GM12878 (cell line): Measurements from ENCODE around the gene MACROD2. TPM values are rescaled to one million over a fixed set of nuclear protein-coding genes. Genes with fewer than 3 reads are reported as not detected.

Source experiments
- ATAC-seq: fragments of 200-7000 bp; cut with Tn5 transposase; 3 replicates; pipeline ENCODE4 v1.9.1; 2020; ENCODE audit warnings: mild to moderate bottlenecking, moderate library complexity
- BruUV-seq: library from RNA; stranded (reverse); fragments of 400-500 nt; replicated peaks from 2 replicates; lab custom pipeline; 2021; lab: Mats Ljungman, UMichigan
- CTCF ChIA-PET: fragments of 300-600 bp; sonication (Branson Sonifier 250); formaldehyde crosslinking; extraction: SDS; loops from one replicate; lab custom pipeline; 2021; ENCODE audit warnings: inconsistent platforms; lab: Yijun Ruan, JAX
- POLR2A ChIA-PET: fragments of 350-600 bp; formaldehyde crosslinking; extraction: SDS; loops from one replicate; lab custom pipeline; 2021; ENCODE audit warnings: inconsistent platforms; lab: Charles Lee
- RAD21 ChIA-PET: fragments of 300-600 bp; sonication (Branson Sonifier 250); formaldehyde crosslinking; loops from one replicate; lab custom pipeline; 2023; ENCODE audit warnings: antibody characterized with exemption; ENCODE audit not compliant: unreplicated experiment; lab: Charles Lee
- SMC1A ChIA-PET: fragments of 300-600 bp; sonication (Branson Sonifier 250); formaldehyde crosslinking; loops from one replicate; lab custom pipeline; 2023; ENCODE audit not compliant: unreplicated experiment, uncharacterized antibody; lab: Charles Lee
- DNase-seq: peaks from one replicate; pipeline ENCODE4 v3.0.0-alpha.2; 2011; ENCODE audit warnings: low read depth, low spot score
- FAIRE-seq: peaks from 3 replicates; lab custom pipeline; 2011; peaks lifted over from hg19 to GRCh38; lab: Jason Lieb, UNC
- H2AFZ ChIP-seq: 2 replicates; pipeline ENCODE4 v1.6.0; 2011; ENCODE audit warnings: low read depth, low read length, control low read depth; ENCODE audit not compliant: control insufficient read depth
- H3K27ac ChIP-seq: 2 replicates; pipeline ENCODE4 v1.5.1; 2011; ENCODE audit warnings: control low read depth; ENCODE audit not compliant: control insufficient read depth, insufficient read depth
- H3K27me3 ChIP-seq, 2 experiments: replicated peaks in 1 of 2; 2 replicates each; pipeline versions ENCODE4 v1.6.0 to v1.6.1; 2011; ENCODE audit warnings: low read length in 1 of 2; ENCODE audit not compliant: control insufficient read depth in 2 of 2, insufficient read depth in 2 of 2
- H3K36me3 ChIP-seq, 2 experiments: 2 replicates each; pipeline ENCODE4 v1.5.1; 2011; ENCODE audit warnings: low read length in 1 of 2; ENCODE audit not compliant: control insufficient read depth in 2 of 2, insufficient read depth in 2 of 2
- H3K4me1 ChIP-seq: 2 replicates; pipeline ENCODE4 v1.6.1; 2011; ENCODE audit warnings: mild to moderate bottlenecking, low read length, moderate library complexity, mixed read lengths; ENCODE audit not compliant: control insufficient read depth, insufficient read depth
- H3K4me2 ChIP-seq: 2 replicates; pipeline ENCODE4 v1.6.0; 2011; ENCODE audit warnings: control low read depth; ENCODE audit not compliant: control insufficient read depth, insufficient read depth
- H3K4me3 ChIP-seq: fragments of 200-600 bp; sonication (generic); 2 replicates; pipeline ENCODE4 v1.5.1; 2016
- H3K79me2 ChIP-seq: 2 replicates; pipeline ENCODE4 v1.6.0; 2011; ENCODE audit warnings: low read length; ENCODE audit not compliant: control insufficient read depth, insufficient read depth
- H3K9ac ChIP-seq: 2 replicates; pipeline ENCODE4 v1.8.0; 2011; ENCODE audit warnings: low read length, control low read depth, mixed read lengths; ENCODE audit not compliant: control insufficient read depth, insufficient read depth
- H3K9me3 ChIP-seq: replicated peaks from 3 replicates; pipeline ENCODE4 v1.5.1; 2011; ENCODE audit warnings: mild to moderate bottlenecking, low read length; ENCODE audit not compliant: control insufficient read depth, insufficient read depth
- H4K20me1 ChIP-seq: 2 replicates; pipeline ENCODE4 v1.6.0; 2011; ENCODE audit not compliant: control insufficient read depth, insufficient read depth
- ASH2L ChIP-seq: fragments of 300-600, 200-600 bp; sonication (generic); IDR thresholded peaks from 2 replicates; pipeline ENCODE4 v1.6.1; 2017; ENCODE audit warnings: low read depth, mild to moderate bottlenecking, borderline replicate concordance
- ATF3 ChIP-seq: IDR thresholded peaks from 2 replicates; pipeline ENCODE4 v1.6.1; 2011; ENCODE audit warnings: low read depth, mild to moderate bottlenecking, low read length, moderate library complexity, borderline replicate concordance; ENCODE audit errors: extremely low read depth
- BCL11A ChIP-seq: IDR thresholded peaks from 2 replicates; pipeline ENCODE4 v1.6.1; 2011; ENCODE audit warnings: low read depth, low read length
- BMI1 ChIP-seq: fragments of 450-650 bp; IDR thresholded peaks from 2 replicates; pipeline ENCODE4 v1.6.1; 2016; ENCODE audit warnings: mild to moderate bottlenecking, moderate library complexity, borderline replicate concordance
- CBX3 ChIP-seq: fragments of 200-600 bp; sonication (generic); IDR thresholded peaks from 2 replicates; pipeline ENCODE4 v1.6.1; 2016; ENCODE audit warnings: low read depth, borderline replicate concordance
- CEBPB ChIP-seq, 2 experiments: fragments of 150-350 bp in 1 of 2; IDR thresholded peaks; 2 replicates each; pipeline ENCODE4 v1.6.1; 2012 to 2014; ENCODE audit warnings: low read depth in 2 of 2, low read length in 2 of 2, borderline replicate concordance in 1 of 2, inconsistent platforms in 1 of 2
- CREM ChIP-seq: IDR thresholded peaks from 2 replicates; pipeline ENCODE4 v1.6.1; 2014; ENCODE audit warnings: antibody characterized with exemption, low read depth
- HSF1 ChIP-seq: fragments of 150-350 bp; IDR thresholded peaks from 2 replicates; pipeline ENCODE4 v1.6.1; 2014; ENCODE audit warnings: mild to moderate bottlenecking, low read depth, low read length
- JUNB ChIP-seq: IDR thresholded peaks from 2 replicates; pipeline ENCODE4 v1.6.1; 2016; ENCODE audit warnings: antibody characterized with exemption, mild to moderate bottlenecking
- MTA3 ChIP-seq: IDR thresholded peaks from 2 replicates; pipeline ENCODE4 v1.6.1; 2012; ENCODE audit warnings: low read length, inconsistent platforms, borderline replicate concordance
- PAX8 ChIP-seq: fragments of 450-650 bp; IDR thresholded peaks from 2 replicates; pipeline ENCODE4 v1.6.1; 2017; ENCODE audit warnings: mild to moderate bottlenecking, moderate library complexity
- RB1 ChIP-seq: fragments of 450-650 bp; formaldehyde crosslinking; IDR thresholded peaks from 2 replicates; pipeline ENCODE4 v1.6.1; 2017; ENCODE audit warnings: mild to moderate bottlenecking, borderline replicate concordance
- SKIL ChIP-seq: fragments of 450-650 bp; IDR thresholded peaks from 2 replicates; pipeline ENCODE4 v1.6.1; 2017; ENCODE audit warnings: mild to moderate bottlenecking, low read depth, inconsistent platforms; ENCODE audit not compliant: poor library complexity, severe bottlenecking
- SMARCA5 ChIP-seq: fragments of 450-650 bp; IDR thresholded peaks from 2 replicates; pipeline ENCODE4 v1.6.1; 2017; ENCODE audit warnings: mild to moderate bottlenecking
- TCF12 ChIP-seq: IDR thresholded peaks from 2 replicates; pipeline ENCODE4 v1.6.1; 2011; ENCODE audit warnings: low read depth, mild to moderate bottlenecking, low read length
- TCF3 ChIP-seq: IDR thresholded peaks from 2 replicates; pipeline ENCODE4 v1.6.1; 2012; ENCODE audit warnings: low read depth, mild to moderate bottlenecking, low read length, borderline replicate concordance; ENCODE audit not compliant: insufficient read depth
- ZZZ3 ChIP-seq: IDR thresholded peaks from 2 replicates; pipeline ENCODE4 v1.6.1; 2011; ENCODE audit warnings: low read depth; ENCODE audit not compliant: control insufficient read depth, insufficient read length
- WGBS: methylation state at CpG from one replicate; pipeline ENCODE4 v1.1.6; 2016; ENCODE audit warnings: low lambda C conversion rate; ENCODE audit not compliant: insufficient replicate concordance, insufficient coverage; ENCODE audit errors: missing lambda C conversion rate; 5-methylcytosine and 5-hydroxymethylcytosine counted together
- in situ Hi-C: fragments of 300-500 bp; cut with MboI; formaldehyde crosslinking; loops from 9 replicates; pipeline ENCODE4 v1.14.3; 2018; ENCODE audit warnings: mixed read lengths
- intact Hi-C: fragments of 100-400 bp; cut with micrococcal nuclease; formaldehyde crosslinking; loops from one replicate; pipeline ENCODE4 v1.14.2; 2022; ENCODE audit not compliant: unreplicated experiment
- polyA plus RNA-seq, 11 experiments: library from polyadenylated mRNA; depleted of rRNA in 4 of 11; unstranded in 6 of 11; stranded (reverse) in 5 of 11; fragments of >200 nt; fragmentation: Nextera tagmentation in 4 of 11; fragmentation: Illumina TruSeq in 1 of 11; extraction: Ambion mirVana in 4 of 11; extraction: Trizol in 1 of 11; gene quantifications; 1 replicate in 1 of 11; 2 replicates in 10 of 11; pipeline versions ENCODE4 v1.2.1 to v1.2.3, GENCODE V29; 2011 to 2016; ENCODE audit warnings: inconsistent platforms in 2 of 11, missing spikeins in 2 of 11, low read depth in 1 of 11
- total RNA-seq, 4 experiments: library from RNA; depleted of rRNA in 3 of 4; stranded (reverse); fragments of >200 nt in 3 of 4; fragmentation: Illumina TruSeq in 1 of 4; extraction: Trizol in 1 of 4; gene quantifications; 2 replicates each; pipeline versions ENCODE4 v1.2.1 to v1.2.3, GENCODE V29; 2013 to 2021

Gene MACROD2
- total and polyA plus RNA-seq, 10 of the 15 experiments (the other 5 are each of a cell fraction or from before 2014, with no cell fraction given) = 1.1 to 21.5 (median 2.2) TPM

GRCh38 chr20:16013631-16014030 is 2018.3 kb downstream of the MACROD2 start (continued):
- TF ChIP-seq HSF1 = no peak
- no peak for TF ChIP-seq CEBPB (IDR thresholded peaks at IDR 0.05; ENCODE audit: borderline replicate concordance in 1 of 2, low read depth in 2 of 2, low read length in 2 of 2)
- TF ChIP-seq BMI1 = no peak

- ChIA-PET RAD21 (no interaction called here), POLR2A (no interaction called here), CTCF (no interaction called here), SMC1A (no interaction called here)
- Histone ChIP-seq H3K4me3 (no peak overlapping the region), H3K27me3 (no peaks in the 10 kb centered on the region), H3K4me1 (no peaks in the 10 kb centered on the region), H3K9me3 (no peaks in the 10 kb centered on the region), H3K36me3 (no peaks in the 10 kb centered on the region), H3K79me2 (no peaks in the 10 kb centered on the region), H3K9ac (no peak overlapping the region), H3K4me2 (no peak overlapping the region), H2AFZ (no peak overlapping the region), H3K27ac (no peak overlapping the region), H4K20me1 (no peaks in the 10 kb centered on the region)
- WGBS = 63% methylated on average over 2 of the region's 2 CpGs
- intact Hi-C loops (no loop called here), in situ Hi-C loops (no loop called here)
- no peak for DNase-seq
- no peak for ATAC-seq
- BruUV-seq = no TSS peak
- TF ChIP-seq JUNB = no peak
- TF ChIP-seq SMARCA5 = no peak
- TF ChIP-seq BCL11A = no peak
- no peak for TF ChIP-seq CREM
- no peak for TF ChIP-seq TCF3
- no peak for TF ChIP-seq MTA3
- TF ChIP-seq ZZZ3 = no peak
- TF ChIP-seq ASH2L = no peak
- no peak for TF ChIP-seq RB1
- TF ChIP-seq PAX8 = no peak
- TF ChIP-seq TCF12 = no peak
- TF ChIP-seq CBX3 = no peak
- no peak for TF ChIP-seq ATF3
- TF ChIP-seq SKIL = no peak
- no peak for FAIRE-seq
Measured at GRCh38 chr20:16014436-16014835, 2019.1 kb downstream of the MACROD2 start.
